Fibroblast of lung (primary cell): Measurements from ENCODE around the gene RNASEH2A. TPM values are rescaled to one million over a fixed set of nuclear protein-coding genes. Genes with fewer than 3 reads are reported as not detected.

Experiments
- DNase-seq, 2 donors: peaks; one replicate each; pipeline versions ENCODE4 v3.0.0 to v3.0.0-alpha.2; 2010; ENCODE audit warnings: low read depth in 2 of 2
- H2AFZ ChIP-seq: 2 replicates; pipeline ENCODE4 v1.5.1; 2012; ENCODE audit warnings: low read length, control low read depth, inconsistent platforms
- H3K27ac ChIP-seq: 2 replicates; pipeline ENCODE4 v1.5.1; 2011; ENCODE audit warnings: low read length, control low read depth; ENCODE audit not compliant: insufficient read depth
- H3K27me3 ChIP-seq: 2 replicates; pipeline ENCODE4 v1.5.1; 2011; ENCODE audit warnings: mild to moderate bottlenecking, low read length; ENCODE audit not compliant: control insufficient read depth, insufficient read depth
- H3K36me3 ChIP-seq: 2 replicates; pipeline ENCODE4 v1.5.1; 2011; ENCODE audit warnings: low read length; ENCODE audit not compliant: control insufficient read depth, insufficient read depth
- H3K4me1 ChIP-seq: 2 replicates; pipeline ENCODE4 v1.5.1; 2011; ENCODE audit warnings: low read length; ENCODE audit not compliant: control insufficient read depth, insufficient read depth; ENCODE audit errors: extremely low read depth
- H3K4me2 ChIP-seq: 2 replicates; pipeline ENCODE4 v1.5.1; 2011; ENCODE audit warnings: low read length, control low read depth; ENCODE audit not compliant: insufficient read depth; ENCODE audit errors: extremely low read depth
- H3K4me3 ChIP-seq, 4 experiments: fragments of 200-600 bp in 1 of 4; sonication (generic) in 1 of 4; replicated peaks in 1 of 4; 2 replicates each; pipeline ENCODE4 v1.5.1; 2011 to 2016; ENCODE audit warnings: low read length in 4 of 4, low read depth in 3 of 4, mild to moderate bottlenecking in 3 of 4, control low read depth in 2 of 4, inconsistent platforms in 1 of 4, mixed read lengths in 1 of 4; ENCODE audit not compliant: insufficient read depth in 1 of 4; ENCODE audit errors: control extremely low read depth in 1 of 4
- H3K79me2 ChIP-seq: 2 replicates; pipeline ENCODE4 v1.5.1; 2012; ENCODE audit warnings: mild to moderate bottlenecking, low read length, inconsistent platforms; ENCODE audit not compliant: control insufficient read depth, insufficient read depth
- H3K9ac ChIP-seq: 2 replicates; pipeline ENCODE4 v1.5.1; 2011; ENCODE audit warnings: mild to moderate bottlenecking, low read length, control low read depth; ENCODE audit not compliant: insufficient read depth
- H3K9me3 ChIP-seq: 2 replicates; pipeline ENCODE4 v1.5.1; 2012; ENCODE audit warnings: low read depth, low read length; ENCODE audit not compliant: control insufficient read depth, insufficient read depth
- H4K20me1 ChIP-seq: 2 replicates; pipeline ENCODE4 v1.5.1; 2011; ENCODE audit warnings: low read length; ENCODE audit not compliant: control insufficient read depth, insufficient read depth; ENCODE audit errors: extremely low read depth
- EZH2 ChIP-seq: IDR thresholded peaks from 2 replicates; pipeline ENCODE4 v1.5.1; 2012; ENCODE audit warnings: low read length, control low read depth, mild to moderate bottlenecking; ENCODE audit errors: missing control alignments
- polyA plus RNA-seq, 2 donors: library from polyadenylated mRNA; depleted of rRNA in 1 of 2; stranded (reverse) in 1 of 2; unstranded in 1 of 2; fragments of >200 nt; gene quantifications; 2 replicates each; pipeline ENCODE4 v1.2.1, GENCODE V29; 2011 to 2012; ENCODE audit warnings: missing spikeins in 1 of 2
- total RNA-seq: library from RNA; depleted of rRNA; stranded (reverse); fragments of >200 nt; gene quantifications from 2 replicates; pipeline ENCODE4 v1.2.1, GENCODE V29; 2014
- TF ChIP-seq, protein P1 (sequence below), 2 donors: IDR thresholded peaks in 1 of 2; conservative IDR thresholded peaks in 1 of 2; 1 replicate in 1 of 2; 2 replicates in 1 of 2; pipeline ENCODE4 v1.5.1; 2011 to 2012; ENCODE audit warnings: low read length in 2 of 2, control low read depth in 1 of 2, inconsistent platforms in 1 of 2, low read depth in 1 of 2, mild to moderate bottlenecking in 1 of 2

The RNASEH2A gene
- total and polyA plus RNA-seq, 2 donors (not counting 1 experiment from before 2014, with no cell fraction given), result 8.9 to 14.3 TPM

- TF ChIP-seq, protein P1, sequence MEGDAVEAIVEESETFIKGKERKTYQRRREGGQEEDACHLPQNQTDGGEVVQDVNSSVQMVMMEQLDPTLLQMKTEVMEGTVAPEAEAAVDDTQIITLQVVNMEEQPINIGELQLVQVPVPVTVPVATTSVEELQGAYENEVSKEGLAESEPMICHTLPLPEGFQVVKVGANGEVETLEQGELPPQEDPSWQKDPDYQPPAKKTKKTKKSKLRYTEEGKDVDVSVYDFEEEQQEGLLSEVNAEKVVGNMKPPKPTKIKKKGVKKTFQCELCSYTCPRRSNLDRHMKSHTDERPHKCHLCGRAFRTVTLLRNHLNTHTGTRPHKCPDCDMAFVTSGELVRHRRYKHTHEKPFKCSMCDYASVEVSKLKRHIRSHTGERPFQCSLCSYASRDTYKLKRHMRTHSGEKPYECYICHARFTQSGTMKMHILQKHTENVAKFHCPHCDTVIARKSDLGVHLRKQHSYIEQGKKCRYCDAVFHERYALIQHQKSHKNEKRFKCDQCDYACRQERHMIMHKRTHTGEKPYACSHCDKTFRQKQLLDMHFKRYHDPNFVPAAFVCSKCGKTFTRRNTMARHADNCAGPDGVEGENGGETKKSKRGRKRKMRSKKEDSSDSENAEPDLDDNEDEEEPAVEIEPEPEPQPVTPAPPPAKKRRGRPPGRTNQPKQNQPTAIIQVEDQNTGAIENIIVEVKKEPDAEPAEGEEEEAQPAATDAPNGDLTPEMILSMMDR (conservative IDR thresholded peaks at IDR 0.05 in 1 of 2, IDR thresholded peaks at IDR 0.05 in 1 of 2; ENCODE audit: low read depth in 1 of 2, low read length in 2 of 2), result no peak
- no peak for TF ChIP-seq EZH2
- no peaks in the 10 kb centered on the region for H3K36me3 ChIP-seq
- peak overlapping the region; percentile 52 to 70 (median 60) for H3K4me3 ChIP-seq
- H3K79me2 ChIP-seq, result no peaks in the 10 kb centered on the region
- H3K27ac ChIP-seq, result peak overlapping the region; percentile 94
- H3K9me3 ChIP-seq, result no peaks in the 10 kb centered on the region
- H3K9ac ChIP-seq, result peak overlapping the region; percentile 87
- H2AFZ ChIP-seq, result peak overlapping the region; percentile 41
- H4K20me1 ChIP-seq, result no peaks in the 10 kb centered on the region
- DNase-seq, result peak; percentile 78 to 83
- peaks cover 41% of the 10 kb centered on the region for H3K4me1 ChIP-seq
- H3K4me2 ChIP-seq, result peak overlapping the region; percentile 96
- H3K27me3 ChIP-seq, result no peaks in the 10 kb centered on the region
Observed at GRCh38 chr19:12778017-12778904, 28.1 kb upstream of the RNASEH2A start.

DNA sequence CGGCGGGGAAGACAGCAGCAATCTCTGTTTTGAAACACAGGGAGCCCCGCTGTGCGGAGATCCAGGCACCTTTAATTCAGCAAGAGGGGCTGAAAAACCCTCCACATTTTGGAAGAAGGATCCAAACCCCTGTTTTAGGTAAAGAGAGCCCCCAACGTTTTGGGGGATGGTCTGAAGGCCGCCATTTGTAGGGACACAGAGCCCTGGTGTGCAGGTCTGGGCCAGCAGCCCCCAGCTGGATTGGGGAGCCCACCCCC is 27.6 kb upstream of the RNASEH2A start:
- peak overlapping the region; percentile 87 for H3K9ac ChIP-seq
- no peaks in the 10 kb centered on the region for H3K27me3 ChIP-seq
- H3K9me3 ChIP-seq, result no peaks in the 10 kb centered on the region
- no peak for DNase-seq
- H4K20me1 ChIP-seq, result no peaks in the 10 kb centered on the region
- H3K4me2 ChIP-seq, result peak overlapping the region; percentile 96
- H2AFZ ChIP-seq, result no peak overlapping the region
- H3K4me1 ChIP-seq, result peaks cover 42% of the 10 kb centered on the region
- no peaks in the 10 kb centered on the region for H3K79me2 ChIP-seq
- peak overlapping the region; percentile 52 to 70 (median 60) for H3K4me3 ChIP-seq
- H3K27ac ChIP-seq, result peak overlapping the region; percentile 94
- TF ChIP-seq, protein P1 (conservative IDR thresholded peaks at IDR 0.05 in 1 of 2, IDR thresholded peaks at IDR 0.05 in 1 of 2; ENCODE audit: low read depth in 1 of 2, low read length in 2 of 2), result no peak
- TF ChIP-seq EZH2, result no peak
- H3K36me3 ChIP-seq, result no peaks in the 10 kb centered on the region

DNA sequence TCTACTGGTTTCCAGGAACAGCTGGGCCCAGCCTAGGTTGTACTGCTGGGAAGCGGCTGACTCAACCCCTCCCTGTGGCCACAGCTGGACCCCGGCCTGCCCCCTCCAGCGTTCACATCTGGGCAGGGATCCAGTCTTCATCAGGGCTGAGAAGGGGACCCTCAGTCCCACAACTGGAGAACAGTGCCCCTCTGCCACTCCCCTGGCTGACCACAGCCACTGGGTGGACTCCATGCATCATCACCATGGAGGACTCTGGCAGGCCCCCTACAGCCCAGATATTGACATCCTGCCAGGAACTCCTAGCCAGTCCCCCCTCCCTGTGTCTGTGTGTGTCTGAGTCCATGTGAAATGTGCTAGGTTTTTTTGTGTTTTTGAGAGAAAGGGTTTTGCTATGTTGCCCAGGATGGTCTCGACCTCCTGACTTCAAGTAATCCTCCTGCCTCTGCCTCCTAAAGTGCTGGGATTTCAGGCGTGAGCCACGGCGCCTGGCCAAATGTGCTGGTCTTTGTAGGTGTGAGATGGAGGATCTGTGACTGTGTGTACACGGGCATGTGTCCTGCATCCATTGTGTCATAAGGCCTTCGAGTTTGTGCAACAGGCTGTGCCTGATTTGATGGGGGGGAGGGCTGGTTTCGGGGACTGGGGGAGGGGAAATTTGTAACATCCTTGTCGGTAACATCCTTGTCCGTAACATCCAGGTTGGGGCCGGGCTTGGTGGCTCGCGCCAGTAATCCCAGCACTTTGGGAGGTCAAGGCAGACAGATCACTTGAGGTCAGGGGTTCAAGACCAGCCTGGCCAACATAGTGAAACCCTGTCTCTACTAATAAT is 27.0 kb upstream of the RNASEH2A start:
- Histone ChIP-seq H3K4me3 (peak overlapping the region in 3 of 4 experiments; percentile 52 to 70 (median 59)), H3K4me1 (peaks cover 46% of the 10 kb centered on the region)
- peak; percentile 85 to 93 for DNase-seq

More for the DNA sequence above, 27.0 kb upstream of the RNASEH2A start:
- H3K9me3 ChIP-seq, result no peaks in the 10 kb centered on the region
- H3K36me3 ChIP-seq, result no peaks in the 10 kb centered on the region
- peak overlapping the region; percentile 96 for H3K4me2 ChIP-seq
- H3K27me3 ChIP-seq, result no peaks in the 10 kb centered on the region
- no peak overlapping the region for H2AFZ ChIP-seq
- TF ChIP-seq EZH2, result no peak
- TF ChIP-seq, protein P1 (conservative IDR thresholded peaks at IDR 0.05 in 1 of 2, IDR thresholded peaks at IDR 0.05 in 1 of 2; ENCODE audit: low read depth in 1 of 2, low read length in 2 of 2), result no peak
- H4K20me1 ChIP-seq, result no peaks in the 10 kb centered on the region
- peak overlapping the region; percentile 87 for H3K9ac ChIP-seq
- H3K79me2 ChIP-seq, result no peaks in the 10 kb centered on the region
- H3K27ac ChIP-seq, result peak overlapping the region; percentile 94
